Adipocyte (in vitro differentiated cells): ENCODE measurements around the gene MREG.
"Not testable (repeated sequence)": the region's sequence is repeated elsewhere in the genome, so short reads cannot be mapped to it uniquely, and the experiment has no call there.

Experiments used
- DNase-seq: peaks from one replicate; pipeline ENCODE4 v3.0.0-alpha.2; 2015; ENCODE audit warnings: low read depth
- H3K27me3 ChIP-seq: replicated peaks from 2 replicates; pipeline ENCODE4 v1.7.0; 2013; ENCODE audit warnings: mild to moderate bottlenecking, low read length, moderate library complexity; ENCODE audit not compliant: control insufficient read depth, insufficient read depth
- H3K36me3 ChIP-seq: 2 replicates; pipeline ENCODE4 v1.7.0; 2013; ENCODE audit warnings: low read length, mild to moderate bottlenecking, moderate library complexity; ENCODE audit not compliant: control insufficient read depth, insufficient read depth, severe bottlenecking
- H3K4me1 ChIP-seq: 2 replicates; pipeline ENCODE4 v1.7.0; 2013; ENCODE audit warnings: mild to moderate bottlenecking, low read length, moderate library complexity; ENCODE audit not compliant: control insufficient read depth, insufficient read depth
- H3K4me3 ChIP-seq: 2 replicates; pipeline ENCODE4 v1.7.0; 2013; ENCODE audit warnings: mild to moderate bottlenecking, low read length, moderate library complexity
- H3K9ac ChIP-seq: 2 replicates; pipeline ENCODE4 v1.7.0; 2013; ENCODE audit warnings: mild to moderate bottlenecking, low read length, moderate library complexity
- H3K9me3 ChIP-seq: 2 replicates; pipeline ENCODE4 v1.7.0; 2013; ENCODE audit warnings: mild to moderate bottlenecking, low read length, moderate library complexity; ENCODE audit not compliant: control insufficient read depth

The MREG gene

GRCh38 chr2:215969131-215969841, 44.1 kb downstream of the MREG start:
- peak; percentile 50 for DNase-seq
- H3K27me3 ChIP-seq, result no peaks in the 10 kb centered on the region
- no peak overlapping the region for H3K4me3 ChIP-seq
- peaks cover 2% of the 10 kb centered on the region for H3K36me3 ChIP-seq
- no peaks in the 10 kb centered on the region for H3K9me3 ChIP-seq
- H3K4me1 ChIP-seq, result peaks cover 10% of the 10 kb centered on the region
- H3K9ac ChIP-seq, result no peak overlapping the region

DNA sequence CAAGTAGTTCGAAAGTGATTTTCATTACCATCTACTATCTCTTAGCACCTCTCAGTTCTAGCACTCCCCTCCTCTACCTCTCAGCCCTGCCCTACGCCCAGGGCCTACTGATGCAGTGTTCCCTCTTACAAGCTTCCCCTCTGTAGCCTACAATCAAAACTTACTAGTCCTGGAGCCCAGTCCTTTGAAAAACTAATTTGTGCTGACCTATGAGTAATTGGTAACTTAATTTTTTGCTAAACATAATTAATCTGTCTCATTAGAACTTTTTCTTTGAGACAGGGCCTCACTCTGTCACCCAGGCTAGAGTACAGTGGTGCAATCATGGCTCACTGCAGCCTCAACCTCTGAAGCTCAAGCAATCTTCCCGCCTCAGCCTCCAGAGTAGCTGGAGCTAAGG, 44.9 kb downstream of the MREG start:
- Histone ChIP-seq H3K9me3 (no peaks in the 10 kb centered on the region), H3K27me3 (no peaks in the 10 kb centered on the region), H3K4me1 (peaks cover 2% of the 10 kb centered on the region), H3K36me3 (peaks cover 2% of the 10 kb centered on the region), H3K9ac (no peak overlapping the region), H3K4me3 (no peak overlapping the region)
- DNase-seq, result no peak

DNA sequence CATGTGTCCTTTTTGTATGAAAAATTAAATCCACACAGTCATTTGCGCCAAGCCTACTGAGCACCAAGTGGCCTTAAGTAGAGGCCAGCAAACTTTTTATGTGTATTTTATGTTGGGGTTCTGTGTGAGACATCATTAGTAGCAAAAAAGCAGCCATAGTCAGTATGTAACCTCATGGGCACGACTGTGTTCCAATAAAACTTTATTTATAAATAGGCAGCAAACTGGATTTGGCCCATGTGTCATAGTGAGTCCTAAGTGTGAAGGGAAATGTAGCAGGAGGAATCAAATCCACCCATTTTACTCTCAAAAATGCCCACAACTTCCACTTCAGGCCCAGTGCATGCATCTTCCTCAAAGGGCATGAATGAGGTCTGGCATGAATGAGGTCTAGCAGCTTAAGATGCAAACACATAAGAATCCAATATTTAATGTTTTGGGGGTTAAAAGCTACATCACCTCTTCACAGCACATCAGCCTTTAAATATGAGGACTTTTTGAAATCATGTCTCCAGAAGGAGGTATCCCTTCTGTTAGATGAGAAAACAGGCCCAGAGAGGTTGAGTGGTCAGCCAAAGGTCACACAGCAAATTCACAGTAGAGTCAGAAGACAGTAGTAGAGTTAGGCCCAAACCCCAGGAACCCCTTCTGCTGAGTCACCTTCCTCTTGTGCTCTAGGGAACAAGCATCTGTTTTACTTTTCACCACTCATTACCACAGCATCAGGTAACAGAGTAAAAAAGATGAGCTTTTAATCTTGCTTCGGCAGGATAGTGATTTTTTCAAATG, 45.6 kb downstream of the MREG start:
- Histone ChIP-seq H3K9ac (no peak overlapping the region), H3K4me1 (no peaks in the 10 kb centered on the region), H3K9me3 (no peaks in the 10 kb centered on the region), H3K36me3 (peaks cover 2% of the 10 kb centered on the region), H3K4me3 (no peak overlapping the region), H3K27me3 (no peaks in the 10 kb centered on the region)
- DNase-seq, result no peak

- peaks cover 8% of the 10 kb centered on the region for H3K4me1 ChIP-seq
- DNase-seq, result no peak
- no peaks in the 10 kb centered on the region for H3K9me3 ChIP-seq
- H3K27me3 ChIP-seq, result no peaks in the 10 kb centered on the region
- H3K36me3 ChIP-seq, result peaks cover 1% of the 10 kb centered on the region
- no peak overlapping the region for H3K4me3 ChIP-seq
- no peak overlapping the region for H3K9ac ChIP-seq
These were observed 46.4 kb downstream of the MREG start for GRCh38 chr2:215966951-215967350.

GRCh38 chr2:215966274-215966673, 47.1 kb downstream of the MREG start:
- Histone ChIP-seq H3K4me3 (no peak overlapping the region), H3K27me3 (no peaks in the 10 kb centered on the region), H3K36me3 (no peaks in the 10 kb centered on the region), H3K9me3 (no peaks in the 10 kb centered on the region), H3K4me1 (peaks cover 12% of the 10 kb centered on the region), H3K9ac (no peak overlapping the region)
- no peak for DNase-seq

DNA sequence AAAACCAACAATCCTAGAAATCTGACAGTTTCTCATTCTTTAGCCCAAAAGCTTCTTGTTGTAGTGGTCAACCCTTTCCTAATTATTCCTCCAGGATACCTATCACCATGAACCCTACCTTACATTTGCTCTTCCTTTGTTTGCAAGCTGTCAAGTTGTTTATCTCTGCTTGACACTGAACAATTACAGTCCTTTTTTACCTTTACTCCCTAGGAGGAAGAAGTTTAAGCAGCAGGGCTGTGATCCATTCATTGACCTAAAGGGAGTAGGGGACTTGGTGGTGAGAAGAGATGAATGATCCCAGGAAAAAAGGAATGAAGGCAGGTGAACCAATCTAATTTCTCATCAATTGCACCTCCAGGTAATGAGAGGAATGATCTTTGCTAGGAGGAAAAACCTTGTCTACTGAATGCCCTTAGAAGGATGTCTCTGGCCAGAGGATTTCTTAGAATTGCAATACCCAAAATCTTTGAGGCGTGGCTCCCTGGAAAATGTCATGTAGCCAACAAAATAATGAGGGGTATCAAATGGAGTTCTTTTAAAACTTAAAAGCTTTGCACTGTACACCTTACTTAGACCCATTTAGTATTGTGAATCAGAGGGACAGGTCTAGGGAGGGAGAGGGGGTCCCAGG, 47.7 kb downstream of the MREG start:
- Histone ChIP-seq H3K4me3 (no peak overlapping the region), H3K4me1 (peaks cover 12% of the 10 kb centered on the region), H3K9ac (no peak overlapping the region), H3K27me3 (no peaks in the 10 kb centered on the region), H3K36me3 (no peaks in the 10 kb centered on the region), H3K9me3 (no peaks in the 10 kb centered on the region)
- no peak for DNase-seq

- DNase-seq, result no peak
- H3K9ac ChIP-seq, result no peak overlapping the region
- H3K27me3 ChIP-seq, result no peaks in the 10 kb centered on the region
- H3K36me3 ChIP-seq, result no peaks in the 10 kb centered on the region
- no peaks in the 10 kb centered on the region for H3K9me3 ChIP-seq
- peaks cover 17% of the 10 kb centered on the region for H3K4me1 ChIP-seq
- peak overlapping the region; percentile 21 for H3K4me3 ChIP-seq
These were observed 51.4 kb downstream of the MREG start for GRCh38 chr2:215961981-215962380.

DNA sequence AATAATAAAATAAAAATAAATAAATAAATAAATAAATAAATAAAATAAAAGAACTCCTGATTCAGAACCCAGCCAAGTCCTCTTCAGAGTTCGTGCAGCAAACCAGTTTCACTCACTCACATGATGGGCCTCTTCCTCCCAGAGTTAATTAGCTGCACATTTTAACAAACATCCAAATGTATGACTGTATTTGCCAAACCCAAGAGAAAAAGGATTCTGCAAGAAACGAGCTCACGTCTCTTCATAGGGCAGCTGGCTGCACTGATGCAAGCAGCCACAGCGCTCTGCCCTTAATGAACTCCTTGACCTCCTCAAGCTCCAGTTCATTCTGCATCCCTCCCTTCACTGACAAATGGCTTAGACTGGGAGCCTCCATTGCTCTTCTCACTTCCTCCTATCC, 55.1 kb downstream of the MREG start:
- DNase-seq, result no peak
- H3K27me3 ChIP-seq, result no peaks in the 10 kb centered on the region
- H3K36me3 ChIP-seq, result no peaks in the 10 kb centered on the region
- no peak overlapping the region for H3K4me3 ChIP-seq
- H3K9me3 ChIP-seq, result no peaks in the 10 kb centered on the region
- H3K4me1 ChIP-seq, result peaks cover 17% of the 10 kb centered on the region
- H3K9ac ChIP-seq, result no peak overlapping the region

DNA sequence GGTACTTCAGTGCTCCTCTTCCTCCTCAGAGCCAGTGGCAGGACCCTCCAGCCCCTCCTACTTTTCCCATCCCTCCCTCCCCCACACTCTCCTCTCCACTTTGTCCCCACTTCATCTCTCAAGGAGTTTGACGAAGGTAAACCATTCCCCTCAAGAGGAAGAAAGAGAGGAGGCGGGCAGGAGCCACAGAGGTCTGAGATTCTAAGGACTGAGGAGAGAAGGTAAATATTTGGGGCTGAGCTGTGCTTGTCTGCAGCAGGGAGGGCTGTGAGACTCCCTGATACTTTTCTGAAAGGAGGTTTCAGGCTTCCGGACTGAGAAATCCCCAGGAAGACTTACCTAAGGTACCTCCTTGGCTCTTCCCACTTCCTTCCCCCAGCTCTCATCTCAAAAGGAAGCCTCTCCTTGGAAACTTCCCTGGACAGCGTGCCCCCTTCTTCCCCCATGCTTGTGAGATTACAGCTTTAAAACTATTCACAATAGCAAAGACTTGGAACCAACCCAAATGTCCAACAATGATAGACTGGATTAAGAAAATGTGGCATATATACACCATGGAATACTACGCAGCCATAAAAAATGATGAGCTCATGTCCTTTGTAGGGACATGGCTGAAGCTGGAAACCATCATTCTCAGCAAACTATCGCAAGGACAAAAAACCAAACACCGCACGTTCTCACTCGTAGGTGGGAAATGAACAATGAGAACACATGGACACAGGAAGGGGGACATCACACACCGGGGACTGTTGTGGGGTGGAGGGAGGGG, 55.8 kb downstream of the MREG start:
- DNase-seq, H3K36me3 ChIP-seq, H3K4me3 ChIP-seq, H3K9me3 ChIP-seq, H3K27me3 ChIP-seq, H3K9ac ChIP-seq: not testable (repeated sequence)
- H3K4me1 ChIP-seq, result peaks cover 15% of the 10 kb centered on the region

- no peak overlapping the region for H3K4me3 ChIP-seq
- no peaks in the 10 kb centered on the region for H3K36me3 ChIP-seq
- H3K4me1 ChIP-seq, result peaks cover 5% of the 10 kb centered on the region
- H3K9ac ChIP-seq, result no peak overlapping the region
- no peak for DNase-seq
- no peaks in the 10 kb centered on the region for H3K9me3 ChIP-seq
- H3K27me3 ChIP-seq, result no peaks in the 10 kb centered on the region
These were observed 60.3 kb downstream of the MREG start for GRCh38 chr2:215952860-215953637.
